B cell (primary cell): ENCODE data around the gene YY1. TPM values are rescaled to one million over a fixed set of nuclear protein-coding genes. Genes with fewer than 3 reads are reported as not detected.

ENCODE experiments used
- ATAC-seq: fragments of 200-7000 bp; cut with Tn5 transposase; one replicate; pipeline ENCODE4 v1.10.0; 2021; ENCODE audit warnings: low read depth, mild to moderate bottlenecking, moderate number of reproducible peaks, moderate library complexity
- CTCF ChIA-PET: fragments of 350-600 bp; sonication (Branson Sonifier 250); formaldehyde crosslinking; loops from one replicate; lab custom pipeline; 2021; ENCODE audit warnings: antibody characterized with exemption, inconsistent platforms; lab: Charles Lee
- POLR2A ChIA-PET: fragments of 350-600 bp; sonication (Branson Sonifier 250); formaldehyde crosslinking; loops from one replicate; lab custom pipeline; 2021; ENCODE audit warnings: antibody characterized with exemption; lab: Charles Lee
- DNase-seq: peaks from one replicate; pipeline ENCODE4 v3.0.0; 2013
- H2AFZ ChIP-seq: 2 replicates; pipeline ENCODE4 v1.6.1; 2012; ENCODE audit warnings: mild to moderate bottlenecking, low read depth, low read length; ENCODE audit not compliant: insufficient read depth, poor library complexity, severe bottlenecking
- H3K27ac ChIP-seq, 2 donors: 1 replicate in 1 of 2; 2 replicates in 1 of 2; pipeline ENCODE4 v1.5.1; 2012 to 2013; ENCODE audit warnings: low read length in 2 of 2, mild to moderate bottlenecking in 2 of 2, moderate library complexity in 1 of 2
- H3K27me3 ChIP-seq, 4 experiments: fragments of 200-600 bp in 1 of 4; sonication (generic) in 1 of 4; replicated peaks in 1 of 4; 1 replicate in 2 of 4; 2 replicates in 2 of 4; pipeline versions ENCODE4 v1.6.1 to v1.7.0; 2013 to 2016; ENCODE audit warnings: low read length in 3 of 4, mild to moderate bottlenecking in 2 of 4, mixed read lengths in 1 of 4, moderate library complexity in 1 of 4; ENCODE audit not compliant: insufficient read depth in 4 of 4, control insufficient read depth in 3 of 4; ENCODE audit errors: control extremely low read depth in 1 of 4
- H3K36me3 ChIP-seq, 2 experiments: replicated peaks in 1 of 2; 1 replicate in 1 of 2; 2 replicates in 1 of 2; pipeline versions ENCODE4 v1.6.1 to v1.7.1; 2013; ENCODE audit warnings: low read length in 1 of 2; ENCODE audit not compliant: insufficient read depth in 2 of 2, control insufficient read depth in 1 of 2; ENCODE audit errors: control extremely low read depth in 1 of 2, extremely low read depth in 1 of 2
- H3K4me1 ChIP-seq, 2 donors: fragments of 200-600 bp in 1 of 2; sonication (generic) in 1 of 2; 1 replicate in 1 of 2; 2 replicates in 1 of 2; pipeline versions ENCODE4 v1.5.1 to v1.6.1; 2013 to 2017; ENCODE audit warnings: low read length in 2 of 2; ENCODE audit not compliant: control insufficient read depth in 2 of 2, insufficient read depth in 2 of 2
- H3K4me2 ChIP-seq: replicated peaks from 2 replicates; pipeline ENCODE3; 2012; ENCODE audit warnings: mild to moderate bottlenecking, low read depth, low read length; ENCODE audit not compliant: poor library complexity, severe bottlenecking
- H3K4me3 ChIP-seq, 5 experiments: fragments of 200-600 bp in 1 of 5; sonication (generic) in 1 of 5; 1 replicate in 3 of 5; 2 replicates in 2 of 5; pipeline versions ENCODE4 v1.5.1 to v1.7.0; 2011 to 2016; ENCODE audit warnings: low read length in 4 of 5, mild to moderate bottlenecking in 4 of 5, low read depth in 2 of 5, control low read depth in 1 of 5, moderate library complexity in 1 of 5; ENCODE audit not compliant: insufficient read depth in 1 of 5; ENCODE audit errors: control extremely low read depth in 1 of 5, extremely low read depth in 1 of 5
- H3K79me2 ChIP-seq: fragments of 200-600 bp; sonication (generic); one replicate; pipeline ENCODE4 v1.6.0; 2016; ENCODE audit warnings: low read length; ENCODE audit not compliant: control insufficient read depth, insufficient read depth
- H3K9ac ChIP-seq: fragments of 200-600 bp; sonication (generic); 2 replicates; pipeline ENCODE4 v1.6.1; 2017; ENCODE audit warnings: mild to moderate bottlenecking, low read length, moderate library complexity
- H3K9me3 ChIP-seq, 3 donors: one replicate each; pipeline versions ENCODE4 v1.6.1 to v1.7.1; 2013; ENCODE audit warnings: low read length in 2 of 3; ENCODE audit not compliant: control insufficient read depth in 2 of 3, insufficient read depth in 1 of 3; ENCODE audit errors: control extremely low read depth in 1 of 3
- H4K20me1 ChIP-seq: 2 replicates; pipeline ENCODE4 v1.6.0; 2012; ENCODE audit warnings: mild to moderate bottlenecking, low read length; ENCODE audit not compliant: insufficient read depth, control insufficient read depth, poor library complexity, severe bottlenecking
- H3K27ac Mint-ChIP-seq: one replicate; pipeline ENCODE4 v1.8.0; 2021; ENCODE audit warnings: mixed read lengths
- H3K27me3 Mint-ChIP-seq: one replicate; pipeline ENCODE4 v1.8.0; 2021; ENCODE audit warnings: mixed read lengths
- H3K4me1 Mint-ChIP-seq: one replicate; pipeline ENCODE4 v1.8.0; 2021; ENCODE audit warnings: mixed read lengths
- H3K4me3 Mint-ChIP-seq: one replicate; pipeline ENCODE4 v1.8.0; 2021; ENCODE audit warnings: mixed read lengths
- H3K9me3 Mint-ChIP-seq: one replicate; pipeline ENCODE4 v1.8.0; 2022; ENCODE audit warnings: mixed read lengths; ENCODE audit not compliant: insufficient read depth
- EZH2 ChIP-seq: IDR thresholded peaks from 2 replicates; pipeline ENCODE4 v1.6.1; 2012; ENCODE audit warnings: borderline replicate concordance, low read depth, mild to moderate bottlenecking, moderate library complexity, low read length; ENCODE audit not compliant: insufficient read depth, poor library complexity, severe bottlenecking
- WGBS: methylation state at CpG from one replicate; pipeline ENCODE4 v1.1.5; 2013; ENCODE audit warnings: missing lambda C conversion rate; ENCODE audit not compliant: insufficient coverage; 5-methylcytosine and 5-hydroxymethylcytosine counted together
- intact Hi-C: fragments of 100-400 bp; cut with micrococcal nuclease; formaldehyde crosslinking; loops from one replicate; pipeline ENCODE4 v1.10.0; 2022
- polyA plus RNA-seq: library from polyadenylated mRNA; depleted of rRNA; stranded (reverse); fragments of >200 nt; gene quantifications from 2 replicates; pipeline ENCODE4 v1.2.3, GENCODE V29; 2012
- total RNA-seq, 2 donors: library from RNA; stranded (reverse); fragments of 120-200 nt in 1 of 2; gene quantifications; 1 replicate in 1 of 2; 2 replicates in 1 of 2; pipeline versions ENCODE4 v1.2.3 to v1.2.4, GENCODE V29; 2013 to 2022
- TF ChIP-seq, protein P1 (sequence below): fragments of 200-600 bp; IDR thresholded peaks from one replicate; pipeline ENCODE4 v1.8.0; 2022; ENCODE audit warnings: antibody characterized with exemption, mild to moderate bottlenecking

The YY1 gene
- total and polyA plus RNA-seq, 2 donors (not counting 1 experiment from before 2014, with no cell fraction given) = 24.0 to 91.4 TPM

DNA sequence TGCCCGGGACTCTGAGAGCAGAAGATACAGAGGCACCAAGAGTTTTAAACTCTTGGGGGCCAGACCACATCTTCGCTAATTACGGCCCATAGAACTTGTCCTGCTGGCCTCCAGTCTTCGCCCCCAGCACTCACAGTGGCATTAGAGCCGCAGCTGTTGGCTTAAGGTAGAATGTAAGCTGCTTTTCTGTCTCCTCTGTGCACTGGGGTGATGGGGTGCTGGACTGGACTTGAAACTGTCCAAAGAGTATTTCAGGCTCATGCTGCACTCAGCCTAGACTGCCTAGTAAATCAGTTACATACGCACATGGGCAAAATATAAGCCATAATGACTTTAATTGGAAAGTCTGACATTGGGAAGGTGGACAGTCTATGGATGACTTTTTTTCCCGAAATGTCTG, 29.0 kb downstream of the YY1 start:
- no peak overlapping the region for H3K27ac ChIP-seq
- Mint-ChIP-seq H3K27me3 (no peaks in the 10 kb centered on the region), H3K27ac (no peak overlapping the region), H3K9me3 (no peaks in the 10 kb centered on the region), H3K4me1 (peaks cover 42% of the 10 kb centered on the region), H3K4me3 (no peak overlapping the region)
- intact Hi-C loops = no loop called here
- H3K4me2 ChIP-seq = no peak overlapping the region
- H4K20me1 ChIP-seq = peaks cover 77% of the 10 kb centered on the region
- TF ChIP-seq EZH2 = no peak
- TF ChIP-seq, protein P1, sequence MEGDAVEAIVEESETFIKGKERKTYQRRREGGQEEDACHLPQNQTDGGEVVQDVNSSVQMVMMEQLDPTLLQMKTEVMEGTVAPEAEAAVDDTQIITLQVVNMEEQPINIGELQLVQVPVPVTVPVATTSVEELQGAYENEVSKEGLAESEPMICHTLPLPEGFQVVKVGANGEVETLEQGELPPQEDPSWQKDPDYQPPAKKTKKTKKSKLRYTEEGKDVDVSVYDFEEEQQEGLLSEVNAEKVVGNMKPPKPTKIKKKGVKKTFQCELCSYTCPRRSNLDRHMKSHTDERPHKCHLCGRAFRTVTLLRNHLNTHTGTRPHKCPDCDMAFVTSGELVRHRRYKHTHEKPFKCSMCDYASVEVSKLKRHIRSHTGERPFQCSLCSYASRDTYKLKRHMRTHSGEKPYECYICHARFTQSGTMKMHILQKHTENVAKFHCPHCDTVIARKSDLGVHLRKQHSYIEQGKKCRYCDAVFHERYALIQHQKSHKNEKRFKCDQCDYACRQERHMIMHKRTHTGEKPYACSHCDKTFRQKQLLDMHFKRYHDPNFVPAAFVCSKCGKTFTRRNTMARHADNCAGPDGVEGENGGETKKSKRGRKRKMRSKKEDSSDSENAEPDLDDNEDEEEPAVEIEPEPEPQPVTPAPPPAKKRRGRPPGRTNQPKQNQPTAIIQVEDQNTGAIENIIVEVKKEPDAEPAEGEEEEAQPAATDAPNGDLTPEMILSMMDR = no peak
- no peak overlapping the region for H2AFZ ChIP-seq
- POLR2A ChIA-PET = no interaction called here
- no peaks in the 10 kb centered on the region for H3K4me1 ChIP-seq
- WGBS = 99% methylated on average over 7 of the region's 7 CpGs
- peaks cover 8 to 25% of the 10 kb centered on the region in 2 experiments for H3K36me3 ChIP-seq
- H3K79me2 ChIP-seq = peaks cover 94% of the 10 kb centered on the region
- no peak overlapping the region for H3K4me3 ChIP-seq
- H3K27me3 ChIP-seq = no peaks in the 10 kb centered on the region
- H3K9me3 ChIP-seq = no peaks in the 10 kb centered on the region
- CTCF ChIA-PET = interaction anchor here (1.1 kb wide), 1 partner anchor 18 kb away, joined by 3 read pairs; no protein-coding TSS in a partner anchor
- ATAC-seq = no peak
- no peak overlapping the region for H3K9ac ChIP-seq
- DNase-seq = no peak

GRCh38 chr14:100268591-100269207, 29.8 kb downstream of the YY1 start:
- H3K27me3 Mint-ChIP-seq = no peaks in the 10 kb centered on the region
- H3K4me1 Mint-ChIP-seq = peaks cover 35% of the 10 kb centered on the region
- no peak overlapping the region for H3K4me3 ChIP-seq
- no peaks in the 10 kb centered on the region for H3K9me3 ChIP-seq
- H3K27ac Mint-ChIP-seq = no peak overlapping the region
- POLR2A ChIA-PET = interaction anchor here (0.6 kb wide), 1 partner anchor 9 kb away, joined by 4 read pairs; no protein-coding TSS in a partner anchor
- intact Hi-C loops = no loop called here
- no peak for TF ChIP-seq EZH2
- TF ChIP-seq, protein P1 = no peak
- no peak overlapping the region for H2AFZ ChIP-seq
- peaks cover 78% of the 10 kb centered on the region for H4K20me1 ChIP-seq
- no peaks in the 10 kb centered on the region for H3K4me1 ChIP-seq
- no peaks in the 10 kb centered on the region for H3K9me3 Mint-ChIP-seq
- H3K36me3 ChIP-seq = peaks cover 10 to 18% of the 10 kb centered on the region in 2 experiments
- CTCF ChIA-PET = interaction anchor here (1.1 to 1.4 kb wide), 2 partner anchors 17 to 22 kb away, joined by 3 to 4 read pairs; no protein-coding TSS in a partner anchor
- no peak for ATAC-seq
- no peak overlapping the region for H3K4me3 Mint-ChIP-seq
- no peaks in the 10 kb centered on the region for H3K27me3 ChIP-seq
- H3K9ac ChIP-seq = no peak overlapping the region
- peaks cover 94% of the 10 kb centered on the region for H3K79me2 ChIP-seq
- no peak overlapping the region for H3K4me2 ChIP-seq
- no peak overlapping the region for H3K27ac ChIP-seq
- DNase-seq = no peak
- WGBS = 100% methylated on average over 2 of the region's 7 CpGs
